ENCODE measurements around the gene CYP4F8.
"Not testable (repeated sequence)": the region's sequence is repeated elsewhere in the genome, so short reads cannot be mapped to it uniquely, and the experiment has no call there.

CYP4F8 gene, protein sequence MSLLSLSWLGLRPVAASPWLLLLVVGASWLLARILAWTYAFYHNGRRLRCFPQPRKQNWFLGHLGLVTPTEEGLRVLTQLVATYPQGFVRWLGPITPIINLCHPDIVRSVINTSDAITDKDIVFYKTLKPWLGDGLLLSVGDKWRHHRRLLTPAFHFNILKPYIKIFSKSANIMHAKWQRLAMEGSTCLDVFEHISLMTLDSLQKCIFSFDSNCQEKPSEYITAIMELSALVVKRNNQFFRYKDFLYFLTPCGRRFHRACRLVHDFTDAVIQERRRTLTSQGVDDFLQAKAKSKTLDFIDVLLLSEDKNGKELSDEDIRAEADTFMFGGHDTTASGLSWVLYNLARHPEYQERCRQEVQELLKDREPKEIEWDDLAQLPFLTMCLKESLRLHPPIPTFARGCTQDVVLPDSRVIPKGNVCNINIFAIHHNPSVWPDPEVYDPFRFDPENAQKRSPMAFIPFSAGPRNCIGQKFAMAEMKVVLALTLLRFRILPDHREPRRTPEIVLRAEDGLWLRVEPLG

DNA sequence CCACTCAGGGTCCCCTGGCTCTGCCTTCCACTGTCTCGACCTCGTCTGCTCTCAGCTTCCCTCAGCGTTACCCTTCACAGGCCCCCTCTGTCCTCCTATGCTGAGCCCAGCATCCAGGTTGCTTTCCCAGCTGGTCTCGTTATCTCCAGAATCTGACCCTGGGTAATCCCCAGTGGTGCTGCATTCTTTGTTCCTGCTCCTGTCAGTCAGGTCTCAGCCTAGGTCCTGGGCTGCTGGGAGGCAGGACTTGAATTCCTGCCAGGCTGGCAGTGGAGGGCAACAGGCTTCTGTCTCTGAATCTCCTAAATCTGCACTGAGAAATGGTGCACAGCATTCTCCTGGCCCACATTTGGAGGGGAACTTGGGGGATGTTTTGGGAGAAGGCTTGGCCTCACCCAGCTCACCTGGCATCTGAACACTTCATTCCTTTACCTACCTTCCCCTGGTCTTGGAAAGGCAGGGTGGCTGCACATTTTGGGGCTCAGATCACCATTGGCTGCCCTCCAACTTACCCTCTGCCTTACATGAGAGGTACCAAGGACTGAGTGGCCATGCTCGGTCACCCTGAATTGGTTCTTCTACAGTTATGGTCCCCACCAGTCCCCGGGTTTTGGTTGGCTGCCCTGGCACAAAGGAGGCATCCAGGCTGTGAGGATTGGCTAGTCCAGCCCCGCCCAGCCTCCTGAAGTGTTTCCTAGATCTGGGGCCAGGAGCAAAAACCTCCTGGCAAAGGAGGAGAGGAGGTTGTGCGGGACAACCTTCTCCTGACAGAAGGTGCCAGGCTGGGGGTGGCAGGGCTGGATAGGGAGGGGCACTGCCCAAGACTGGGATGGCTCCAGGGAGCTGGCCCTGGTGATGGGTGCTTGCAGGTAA, at the start of gene CYP4F8:
Gene CYP4F8 (plus strand): TSS at position 712 of the 873 bp plus-strand sequence. CDS start 399 bp downstream, outside the sequence.
- DNase-seq: no peak

DNA sequence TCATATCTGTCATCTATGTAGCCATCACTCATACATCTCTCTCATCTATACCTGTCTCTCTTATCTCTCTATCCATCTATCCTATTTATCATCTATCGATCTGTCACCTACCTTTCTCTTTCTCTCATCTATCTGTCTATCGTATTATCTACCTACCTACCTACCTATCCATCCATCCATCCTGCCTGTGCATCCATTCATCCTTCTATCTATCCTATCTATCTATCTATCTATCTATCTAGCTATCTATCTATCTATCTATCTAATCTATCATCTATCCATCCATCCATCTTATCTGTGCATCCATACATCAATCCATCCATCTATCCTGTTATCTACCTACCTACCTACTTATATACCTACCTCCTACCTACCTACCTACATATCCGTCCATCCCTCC, 44.6 kb upstream of the CYP4F8 start:
- no peak for DNase-seq

DNA sequence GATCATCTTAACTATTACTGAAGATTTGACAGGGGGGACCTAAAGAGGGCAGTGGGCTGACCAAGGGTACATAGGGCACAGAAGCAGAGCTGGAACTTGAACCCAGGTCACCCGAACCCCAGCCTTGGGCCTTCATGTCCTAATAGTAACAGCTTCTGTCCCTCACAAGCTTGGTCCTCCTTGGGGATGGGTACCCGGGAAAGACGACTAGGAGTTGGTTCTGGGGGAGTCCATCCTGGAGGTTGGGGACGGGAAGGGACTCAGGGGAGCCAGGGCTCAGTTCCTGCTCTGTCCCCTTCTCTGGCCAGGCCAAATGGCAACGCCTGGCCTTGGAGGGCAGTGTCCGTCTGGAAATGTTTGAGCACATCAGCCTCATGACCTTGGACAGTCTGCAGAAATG, 39.6 kb upstream of the CYP4F8 start:
- DNase-seq: no peak

DNA sequence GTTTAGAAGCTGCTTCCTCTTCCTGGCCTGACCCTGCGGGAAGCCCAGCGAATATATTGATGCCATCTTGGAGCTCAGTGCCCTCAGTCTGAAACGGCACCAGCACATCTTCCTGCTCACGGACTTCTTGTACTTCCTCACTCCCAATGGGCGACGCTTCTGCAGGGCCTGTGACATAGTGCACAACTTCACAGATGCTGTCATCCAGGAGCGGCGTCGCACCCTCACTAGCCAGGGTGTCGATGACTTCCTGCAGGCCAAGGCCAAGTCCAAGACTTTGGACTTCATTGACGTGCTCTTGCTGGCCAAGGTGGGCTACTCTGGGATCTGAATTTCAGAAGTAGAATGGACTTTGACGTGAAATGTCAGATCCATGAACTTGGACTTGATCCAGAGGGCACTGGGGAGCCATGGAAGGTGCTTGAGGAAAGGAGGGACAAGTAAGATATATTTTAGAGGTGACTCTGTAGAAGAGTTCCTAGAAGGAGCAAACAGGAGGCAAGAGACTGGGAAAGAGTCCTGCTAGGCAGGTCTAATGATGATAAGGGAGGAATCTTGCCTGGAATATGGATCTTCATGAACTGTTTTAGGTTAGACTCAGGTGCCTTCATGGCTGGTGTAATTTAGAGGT, 38.4 kb upstream of the CYP4F8 start:
- DNase-seq: no peak

DNA sequence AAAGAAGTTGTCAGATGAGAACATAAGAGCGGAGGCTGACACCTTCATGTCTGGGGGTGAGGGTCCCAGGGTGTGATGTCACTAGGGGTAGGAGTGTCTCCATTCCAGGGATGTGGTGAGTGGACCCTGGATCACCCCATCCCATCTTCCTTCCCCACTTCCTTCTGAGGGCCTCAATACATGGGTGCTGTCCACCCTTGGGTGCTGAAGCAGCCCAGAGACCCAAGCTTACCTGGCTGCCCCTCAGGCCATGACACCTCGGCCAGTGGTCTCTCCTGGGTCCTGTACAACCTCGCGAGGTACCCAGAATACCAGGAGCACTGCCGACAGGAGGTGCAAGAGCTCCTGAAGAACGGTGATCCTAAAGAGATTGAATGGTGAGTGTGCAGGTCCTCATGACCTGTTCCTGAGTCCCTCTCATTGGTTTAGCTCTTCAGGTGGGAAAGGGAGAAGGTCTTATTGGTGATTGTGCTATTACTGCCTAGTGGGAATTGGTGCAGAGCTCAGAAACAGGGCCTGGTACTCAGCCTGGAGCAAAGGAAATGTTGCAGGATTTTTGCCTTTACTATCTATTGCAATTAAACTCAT, 37.7 kb upstream of the CYP4F8 start:
- DNase-seq: no peak

DNA sequence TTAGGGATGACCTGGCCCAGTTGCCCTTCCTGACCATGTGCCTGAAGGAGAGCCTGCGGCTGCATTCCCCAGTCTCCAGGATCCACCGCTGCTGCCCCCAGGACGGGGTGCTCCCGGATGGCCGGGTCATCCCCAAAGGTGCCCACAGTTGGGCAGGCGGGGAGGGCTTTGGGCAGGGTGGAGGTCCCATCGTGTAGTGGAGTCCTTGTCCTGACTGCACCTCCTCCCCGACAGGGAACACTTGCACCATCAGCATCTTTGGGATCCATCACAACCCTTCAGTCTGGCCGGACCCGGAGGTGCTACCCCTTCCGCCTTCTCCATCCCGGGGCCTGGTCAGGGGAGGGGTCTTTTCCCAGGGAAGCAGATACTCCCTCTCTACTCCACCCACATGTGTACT, 31.7 kb upstream of the CYP4F8 start:
- no peak for DNase-seq

DNA sequence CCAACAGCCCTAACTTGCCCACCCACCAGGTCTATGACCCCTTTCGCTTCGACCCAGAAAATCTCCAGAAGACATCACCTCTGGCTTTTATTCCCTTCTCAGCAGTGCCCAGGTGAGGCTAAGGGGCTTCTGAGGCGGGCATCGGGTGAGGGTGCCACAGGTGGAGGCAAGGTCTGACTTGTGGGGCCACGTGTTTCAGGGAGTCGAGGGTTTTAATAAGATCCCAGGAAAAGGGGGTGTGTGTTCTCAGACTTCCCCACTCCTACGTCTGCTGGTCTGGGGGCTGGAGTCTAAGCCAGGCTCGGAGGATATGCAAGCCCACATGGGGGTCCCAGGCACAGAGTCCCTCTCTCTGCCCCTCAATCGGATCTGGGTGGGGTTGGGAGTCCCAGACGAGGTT, 30.9 kb upstream of the CYP4F8 start:
- no peak for DNase-seq

DNA sequence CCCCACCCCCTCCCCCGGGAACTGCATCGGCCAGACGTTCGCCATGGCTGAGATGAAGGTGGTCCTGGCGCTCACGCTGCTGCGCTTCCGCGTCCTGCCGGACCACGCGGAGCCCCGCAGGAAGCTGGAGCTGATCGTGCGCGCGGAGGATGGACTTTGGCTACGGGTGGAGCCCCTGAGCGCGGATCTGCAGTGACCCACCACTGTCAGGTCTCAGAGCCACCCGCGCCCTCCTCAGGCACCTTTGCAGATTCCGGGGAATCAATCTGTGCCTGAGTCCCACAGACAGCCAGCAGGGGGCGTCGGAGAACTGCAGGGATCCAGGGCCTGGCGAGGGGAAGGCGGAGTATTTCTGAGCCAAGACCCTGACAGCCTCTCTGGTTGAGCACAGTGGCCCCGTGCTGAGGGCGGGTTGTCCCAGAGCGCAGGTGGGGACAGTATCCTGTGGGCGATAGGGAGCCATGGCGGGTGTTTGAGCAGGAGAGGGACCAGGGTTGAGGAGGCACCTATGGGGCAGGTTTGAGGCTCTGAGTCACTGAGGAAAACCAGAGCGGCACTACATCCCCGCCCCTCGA, 30.4 kb upstream of the CYP4F8 start:
- peak; percentile 86 for DNase-seq

DNA sequence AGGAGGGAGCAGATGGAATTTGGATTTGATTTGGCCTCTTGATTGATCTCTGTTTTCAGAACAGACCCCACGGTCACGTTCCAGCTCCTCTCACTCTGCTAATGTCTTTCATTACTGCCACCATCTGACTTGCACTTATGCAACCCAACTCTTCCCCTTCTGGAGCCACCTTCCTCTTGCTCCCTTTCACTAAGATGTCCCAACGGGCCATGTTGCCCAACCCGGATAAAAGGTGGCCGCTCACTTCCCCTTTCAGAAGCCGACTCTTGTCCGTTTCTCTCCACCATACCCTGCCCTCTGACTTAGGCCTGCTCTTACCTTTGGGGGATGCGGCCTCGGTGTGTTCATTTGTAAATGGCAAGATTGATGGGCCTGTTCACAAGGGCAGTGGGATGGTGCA, 27.4 kb upstream of the CYP4F8 start:
- no peak for DNase-seq

DNA sequence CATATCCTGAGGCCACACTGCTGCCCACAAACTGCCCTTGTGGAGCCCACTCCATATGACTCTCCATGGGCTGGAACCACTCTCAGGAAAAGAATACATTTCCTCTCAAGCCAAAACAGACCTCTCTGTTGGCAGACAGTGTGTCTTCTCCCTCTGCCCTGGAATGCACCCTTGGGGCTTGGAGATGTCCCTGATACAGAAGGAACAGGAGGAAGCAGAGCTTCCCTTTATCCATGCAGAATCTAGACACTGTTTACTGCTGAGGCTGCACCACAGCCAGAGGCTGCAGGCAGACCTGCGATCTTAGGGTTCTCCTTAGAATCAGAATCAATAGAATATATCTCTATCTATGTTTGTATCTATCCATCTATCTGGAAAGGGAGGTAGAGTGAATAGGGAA, 26.8 kb upstream of the CYP4F8 start:
- DNase-seq: no peak

DNA sequence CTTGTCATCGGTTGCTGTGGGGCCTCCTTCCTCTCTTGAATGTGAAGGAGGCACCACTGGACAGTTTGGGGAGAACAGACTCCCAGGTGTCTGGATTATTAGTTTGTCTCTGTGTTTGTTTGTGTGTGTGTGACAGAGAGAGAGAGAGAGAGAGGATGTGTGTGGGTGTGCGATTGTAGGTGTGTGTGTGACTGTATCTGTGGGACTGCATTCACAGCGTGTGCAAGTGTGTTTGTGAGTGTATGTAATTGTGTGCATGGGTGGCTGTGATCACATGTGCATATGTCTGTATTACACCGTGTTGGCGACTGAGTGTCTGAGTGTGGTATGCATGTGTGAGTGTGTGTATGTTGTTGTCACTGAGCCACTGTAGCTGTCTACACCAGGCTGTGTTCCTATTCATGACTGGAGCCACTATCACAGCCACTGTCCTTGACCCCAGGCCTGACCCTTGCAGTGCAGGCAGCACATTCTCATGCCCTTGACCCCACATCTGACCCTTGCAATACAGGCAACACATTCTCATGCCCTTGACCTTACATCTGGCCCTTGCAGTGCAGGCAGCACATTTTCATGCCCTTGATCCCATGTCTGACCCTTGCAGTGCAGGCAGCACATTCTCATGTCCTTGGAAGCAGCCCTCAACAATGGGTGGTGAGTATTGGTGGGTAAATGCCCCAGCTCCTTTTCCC, 25.1 kb upstream of the CYP4F8 start:
- no peak for DNase-seq

DNA sequence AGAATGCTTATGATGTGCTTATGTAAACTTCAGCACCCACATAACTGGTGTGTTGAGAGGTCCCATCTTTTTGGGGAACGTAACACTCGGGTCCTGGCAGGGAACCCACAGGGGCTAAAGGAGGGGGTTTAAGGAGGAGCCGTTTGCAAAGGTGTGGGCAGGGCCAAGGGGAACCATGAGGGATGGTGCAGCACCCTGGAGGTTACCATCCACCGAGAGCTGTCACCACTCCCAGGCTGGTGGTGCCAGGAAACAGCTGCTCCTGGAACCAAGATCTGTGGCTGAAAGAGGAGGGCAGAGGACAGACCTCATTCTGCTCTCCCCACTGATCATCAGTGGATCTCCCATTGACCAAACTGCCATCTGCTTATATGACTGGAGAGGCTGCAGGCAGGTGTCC, 23.2 kb upstream of the CYP4F8 start:
- no peak for DNase-seq

DNA sequence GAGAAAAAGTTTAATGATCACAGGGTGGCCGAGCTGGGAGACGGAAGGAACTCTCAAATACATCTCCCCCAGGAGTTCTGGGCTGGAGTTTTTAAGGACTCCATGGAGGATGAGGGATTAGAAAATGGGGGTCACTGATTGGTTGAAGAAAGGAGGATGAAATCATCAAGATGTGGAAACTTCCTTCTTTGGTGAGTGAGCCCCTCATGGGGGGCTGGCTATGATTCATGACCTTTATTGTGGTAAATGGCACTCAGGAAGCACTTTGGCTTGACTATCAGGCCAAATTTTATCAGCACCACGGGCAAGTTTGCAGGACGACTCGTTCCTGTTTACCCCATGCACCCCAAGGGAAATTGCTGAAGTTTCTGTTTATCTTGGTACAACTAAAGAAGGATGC, 22.5 kb upstream of the CYP4F8 start:
- not testable (repeated sequence) for DNase-seq

DNA sequence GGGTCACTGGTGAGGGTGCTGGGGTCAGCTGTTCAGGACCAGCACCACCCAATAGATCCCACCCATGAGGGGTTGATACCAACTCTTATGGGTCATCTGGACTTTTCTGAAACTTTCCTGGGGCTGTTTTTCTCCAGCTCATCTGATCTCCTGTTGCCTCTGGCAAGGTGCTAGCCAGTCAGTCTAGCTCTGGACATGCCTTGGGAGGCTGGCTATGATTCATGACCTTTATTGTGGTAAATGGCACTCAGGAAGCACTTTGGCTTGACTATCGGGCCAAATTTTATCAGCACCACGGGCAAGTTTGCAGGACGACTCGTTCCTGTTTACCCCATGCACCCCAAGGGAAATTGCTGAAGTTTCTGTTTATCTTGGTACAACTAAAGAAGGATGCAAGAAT, 21.3 kb upstream of the CYP4F8 start:
- DNase-seq: not testable (repeated sequence)

DNA sequence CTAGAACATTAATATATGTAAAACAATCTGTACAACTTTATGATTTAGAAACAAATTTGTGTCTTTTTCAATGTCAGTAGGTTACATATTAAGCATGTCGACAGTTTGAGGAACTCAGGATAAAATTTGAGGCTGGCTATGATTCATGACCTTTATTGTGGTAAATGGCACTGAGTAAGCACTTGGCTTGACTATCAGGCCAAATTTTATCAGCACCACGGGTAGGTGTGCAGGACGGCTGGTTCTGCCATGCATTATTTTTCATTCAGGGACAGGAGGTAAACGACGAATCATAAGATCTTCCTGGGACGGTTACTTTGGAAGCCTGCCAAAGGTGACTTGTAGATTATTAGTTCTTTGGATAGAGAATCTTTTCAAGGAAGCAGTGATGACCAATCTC, 19.9 kb upstream of the CYP4F8 start:
- no peak for DNase-seq

DNA sequence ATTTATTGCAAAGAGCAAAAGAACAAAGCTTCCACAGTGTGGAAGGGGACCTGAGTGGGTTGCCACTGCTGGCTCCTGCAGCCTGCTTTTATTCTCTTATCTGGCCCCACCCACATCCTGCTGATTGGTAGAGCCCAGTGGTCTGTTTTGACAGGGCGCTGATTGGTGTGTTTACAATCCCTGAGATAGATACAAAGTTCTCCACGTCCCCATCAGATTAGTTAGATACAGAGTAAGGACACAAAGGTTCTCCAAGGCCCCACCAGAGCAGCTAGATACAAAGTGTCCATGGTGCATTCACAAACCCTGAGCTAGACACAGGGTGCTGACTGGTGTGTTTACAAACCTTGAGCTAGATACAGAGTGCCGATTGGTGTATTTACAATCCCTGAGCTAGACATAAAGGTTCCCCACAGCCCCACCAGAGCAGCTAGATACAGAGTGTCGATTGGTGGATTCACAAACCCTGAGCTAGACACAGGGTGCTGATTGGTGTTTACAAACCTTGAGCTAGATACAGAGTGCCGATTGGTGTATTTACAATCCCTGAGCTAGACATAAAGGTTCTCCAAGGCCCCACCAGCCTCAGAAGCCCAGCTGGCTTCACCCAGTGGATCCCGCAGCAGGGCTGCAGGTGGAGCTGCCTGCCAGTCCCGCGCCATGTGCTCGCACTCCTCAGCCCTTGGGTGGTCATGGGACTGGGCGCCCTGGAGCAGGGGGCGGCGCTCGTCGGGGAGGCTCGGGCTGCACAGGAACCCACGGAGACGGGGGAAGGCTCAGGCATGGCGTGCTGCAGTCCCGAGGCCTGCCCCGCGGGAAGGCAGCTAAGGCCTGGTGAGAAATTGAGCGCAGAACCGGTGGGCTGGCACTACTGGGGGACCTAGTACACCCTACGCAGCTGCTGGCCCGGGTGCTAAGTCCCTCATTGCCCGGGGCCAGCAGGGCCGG, 6.8 kb upstream of the CYP4F8 start:
- not testable (repeated sequence) for DNase-seq

DNA sequence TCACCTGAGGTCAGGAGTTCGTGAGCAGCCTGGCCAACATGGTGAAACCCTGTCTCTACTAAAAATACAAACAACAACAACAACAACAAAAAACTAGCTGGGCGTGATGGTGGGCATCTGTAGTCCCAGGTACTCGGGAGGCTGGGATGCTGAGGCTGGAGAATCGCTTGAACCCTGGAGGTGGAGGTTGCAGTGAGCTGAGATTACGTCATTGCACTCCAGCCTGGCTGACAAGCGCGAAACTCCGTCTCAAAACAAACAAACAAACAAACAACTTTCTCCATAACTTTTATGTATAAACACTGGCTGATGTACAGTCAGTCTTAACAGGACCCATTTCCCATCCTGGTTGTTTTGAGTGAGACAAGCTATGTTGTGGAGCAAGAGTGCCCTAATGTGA, 5.8 kb upstream of the CYP4F8 start:
- no peak for DNase-seq

DNA sequence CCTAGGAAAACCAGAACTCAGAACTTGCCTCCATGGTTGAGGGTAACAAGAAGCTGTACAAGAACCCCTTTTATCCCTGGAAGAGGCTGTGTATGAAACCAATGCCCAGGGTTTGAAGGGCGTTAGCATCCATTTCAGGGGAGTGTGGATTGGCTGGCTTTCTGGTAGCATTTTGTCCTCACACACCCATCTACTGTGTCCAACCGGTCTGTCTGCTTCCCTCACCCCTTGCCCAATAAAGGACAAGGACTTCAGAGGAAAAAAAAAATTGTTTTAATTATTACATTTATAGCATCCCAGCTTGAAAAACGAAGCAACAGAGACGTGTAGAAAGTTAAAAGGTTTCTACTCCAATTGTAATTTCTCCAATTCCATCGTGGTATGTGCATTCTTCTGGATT, 2.7 kb upstream of the CYP4F8 start:
- DNase-seq: no peak

DNA sequence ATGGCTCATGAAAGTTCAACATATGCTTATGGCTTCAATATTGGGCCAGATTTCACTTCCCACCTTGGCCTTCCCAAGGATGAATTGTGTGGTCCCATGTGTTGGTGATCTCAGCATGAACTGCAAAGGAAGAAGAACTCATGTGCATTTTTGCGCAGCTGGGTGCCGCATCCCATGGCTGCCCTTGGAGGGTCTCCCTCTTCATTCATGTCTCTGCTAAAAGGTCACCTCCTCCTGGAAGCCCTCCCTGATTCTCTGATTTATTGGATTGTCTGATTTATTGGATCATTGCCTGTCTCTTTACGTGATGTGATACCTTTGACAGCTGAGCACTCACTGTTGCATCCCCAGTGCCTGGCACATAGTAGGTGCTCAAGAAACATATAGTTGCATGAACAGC, 1.7 kb upstream of the CYP4F8 start:
- DNase-seq: no peak

DNA sequence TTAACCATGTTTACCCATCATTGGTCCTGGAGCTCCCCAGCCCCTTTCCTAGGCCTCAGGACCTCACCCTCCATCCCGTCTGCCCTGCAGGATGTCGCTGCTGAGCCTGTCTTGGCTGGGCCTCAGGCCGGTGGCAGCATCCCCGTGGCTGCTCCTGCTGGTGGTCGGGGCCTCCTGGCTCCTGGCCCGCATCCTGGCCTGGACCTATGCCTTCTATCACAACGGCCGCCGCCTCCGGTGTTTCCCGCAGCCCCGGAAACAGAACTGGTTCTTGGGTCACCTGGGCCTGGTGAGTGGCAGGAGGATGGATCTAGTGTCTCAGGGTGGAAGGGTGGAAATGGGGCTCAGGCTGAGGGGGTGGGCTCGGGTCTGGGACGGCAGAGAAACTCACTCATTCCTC, 508 bp downstream of the CYP4F8 start:
- DNase-seq: no peak

DNA sequence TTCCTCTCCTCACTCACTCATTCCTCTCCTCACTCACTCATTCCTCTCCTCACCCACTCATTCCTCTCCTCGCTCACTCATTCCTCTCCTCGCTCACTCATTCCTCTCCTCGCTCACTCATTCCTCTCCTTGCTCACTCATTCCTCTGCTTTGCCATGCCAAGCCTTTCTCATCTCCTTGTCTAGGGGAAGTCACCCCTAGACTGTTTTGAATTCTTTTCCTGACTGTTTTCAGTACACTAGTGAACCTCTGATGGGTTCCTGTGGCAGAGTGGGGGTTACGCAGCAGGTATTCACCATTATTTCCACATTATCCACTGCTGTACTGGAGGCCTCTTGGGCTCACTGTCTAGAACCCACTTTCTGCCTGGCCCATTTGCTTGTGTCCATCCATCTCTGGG, 1.2 kb downstream of the CYP4F8 start:
- no peak for DNase-seq

Measured in activated gamma-delta T cell treated with Interleukin-2 at 50 U/mL for 16 hours (primary cell).